ENCODE data around the gene KRT76.
A peak's percentile ranks its signal among the peaks of the same experiment; 100 is the strongest.

The KRT76 gene

GRCh38 chr12:52741375-52742195 is 35.6 kb downstream of the KRT76 start:
- Histone ChIP-seq H3K4me1 (ENCODE audit: insufficient read depth, low read length) (no peaks in the 10 kb centered on the region), H3K27ac (ENCODE audit: low read length) (no peak overlapping the region), H3K4me2 (ENCODE audit: insufficient read depth, low read length) (no peak overlapping the region), H3K9ac (ENCODE audit: low read depth, low read length) (no peak overlapping the region), H3K9me3 (ENCODE audit: insufficient read depth, low read length, severe bottlenecking) (no peaks in the 10 kb centered on the region), H3K4me3 (ENCODE audit: low read depth in 1 of 2, low read length in 2 of 2) (no peak overlapping the region), H3K79me2 (ENCODE audit: insufficient read depth, low read length) (no peaks in the 10 kb centered on the region), H4K20me1 (ENCODE audit: insufficient read depth, low read length) (peaks cover 9% of the 10 kb centered on the region; the same call in 1 of the 2 replicates), H2AFZ (ENCODE audit: low read depth, low read length) (no peak overlapping the region), H3K27me3 (ENCODE audit: insufficient read depth, low read length, poor library complexity) (peaks cover 2% of the 10 kb centered on the region), H3K36me3 (ENCODE audit: insufficient read depth, low read length) (no peaks in the 10 kb centered on the region)
- DNase-seq (peak; percentile 73), ATAC-seq (ENCODE audit: insufficient read depth, low read depth) (peak; percentile 81)
- TF ChIP-seq, protein P1, sequence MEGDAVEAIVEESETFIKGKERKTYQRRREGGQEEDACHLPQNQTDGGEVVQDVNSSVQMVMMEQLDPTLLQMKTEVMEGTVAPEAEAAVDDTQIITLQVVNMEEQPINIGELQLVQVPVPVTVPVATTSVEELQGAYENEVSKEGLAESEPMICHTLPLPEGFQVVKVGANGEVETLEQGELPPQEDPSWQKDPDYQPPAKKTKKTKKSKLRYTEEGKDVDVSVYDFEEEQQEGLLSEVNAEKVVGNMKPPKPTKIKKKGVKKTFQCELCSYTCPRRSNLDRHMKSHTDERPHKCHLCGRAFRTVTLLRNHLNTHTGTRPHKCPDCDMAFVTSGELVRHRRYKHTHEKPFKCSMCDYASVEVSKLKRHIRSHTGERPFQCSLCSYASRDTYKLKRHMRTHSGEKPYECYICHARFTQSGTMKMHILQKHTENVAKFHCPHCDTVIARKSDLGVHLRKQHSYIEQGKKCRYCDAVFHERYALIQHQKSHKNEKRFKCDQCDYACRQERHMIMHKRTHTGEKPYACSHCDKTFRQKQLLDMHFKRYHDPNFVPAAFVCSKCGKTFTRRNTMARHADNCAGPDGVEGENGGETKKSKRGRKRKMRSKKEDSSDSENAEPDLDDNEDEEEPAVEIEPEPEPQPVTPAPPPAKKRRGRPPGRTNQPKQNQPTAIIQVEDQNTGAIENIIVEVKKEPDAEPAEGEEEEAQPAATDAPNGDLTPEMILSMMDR (IDR thresholded peaks at IDR 0.05; ENCODE audit: borderline replicate concordance, extremely low read depth, low read length, poor library complexity, severe bottlenecking), result no peak
- TF ChIP-seq EZH2 (IDR thresholded peaks at IDR 0.05; ENCODE audit: borderline replicate concordance, low read depth, low read length, severe bottlenecking), result no peak

GRCh38 chr12:52740584-52740983 is 36.6 kb downstream of the KRT76 start:
- no peaks in the 10 kb centered on the region for H3K9me3 ChIP-seq (ENCODE audit: insufficient read depth, low read length, severe bottlenecking)
- no peak overlapping the region for H3K9ac ChIP-seq (ENCODE audit: low read depth, low read length)
- TF ChIP-seq, protein P1 (IDR thresholded peaks at IDR 0.05; ENCODE audit: borderline replicate concordance, extremely low read depth, low read length, poor library complexity, severe bottlenecking), result no peak
- TF ChIP-seq EZH2 (IDR thresholded peaks at IDR 0.05; ENCODE audit: borderline replicate concordance, low read depth, low read length, severe bottlenecking), result no peak
- H3K4me1 ChIP-seq (ENCODE audit: insufficient read depth, low read length), result no peaks in the 10 kb centered on the region
- peaks cover 2% of the 10 kb centered on the region for H3K27me3 ChIP-seq (ENCODE audit: insufficient read depth, low read length, poor library complexity)
- H3K27ac ChIP-seq (ENCODE audit: low read length), result no peak overlapping the region
- ATAC-seq (ENCODE audit: insufficient read depth, low read depth), result no peak
- no peaks in the 10 kb centered on the region for H3K36me3 ChIP-seq (ENCODE audit: insufficient read depth, low read length)
- no peak overlapping the region for H2AFZ ChIP-seq (ENCODE audit: low read depth, low read length)
- no peak for DNase-seq
- no peak overlapping the region for H3K4me3 ChIP-seq (ENCODE audit: low read depth in 1 of 2, low read length in 2 of 2)
- H3K79me2 ChIP-seq (ENCODE audit: insufficient read depth, low read length), result no peaks in the 10 kb centered on the region
- H4K20me1 ChIP-seq (ENCODE audit: insufficient read depth, low read length), result peaks cover 10% of the 10 kb centered on the region; the same call in 1 of the 2 replicates
- H3K4me2 ChIP-seq (ENCODE audit: insufficient read depth, low read length), result no peak overlapping the region

DNA sequence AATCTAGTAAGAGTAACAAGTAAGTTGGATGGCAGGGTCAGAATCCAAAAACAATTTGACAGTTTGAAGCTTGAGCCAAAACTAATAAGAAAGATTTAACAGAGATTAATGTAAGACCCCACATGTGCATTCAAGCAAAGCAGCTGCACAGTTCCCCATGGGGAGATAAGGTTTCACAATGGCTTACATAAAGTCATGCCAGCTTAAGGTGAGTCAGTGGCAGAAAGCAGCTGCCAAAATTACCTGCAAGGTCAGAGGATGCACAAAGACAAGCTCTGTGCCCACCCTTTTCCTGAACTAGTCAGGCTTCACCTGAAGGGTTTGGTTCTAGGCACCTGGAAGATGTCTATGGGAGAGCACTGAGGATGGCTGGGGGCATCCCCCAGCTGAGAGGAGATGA is 37.2 kb downstream of the KRT76 start:
- DNase-seq (no peak), ATAC-seq (ENCODE audit: insufficient read depth, low read depth) (no peak)
- Histone ChIP-seq H3K27me3 (ENCODE audit: insufficient read depth, low read length, poor library complexity) (peaks cover 2% of the 10 kb centered on the region), H3K9ac (ENCODE audit: low read depth, low read length) (no peak overlapping the region), H3K4me3 (ENCODE audit: low read depth in 1 of 2, low read length in 2 of 2) (no peak overlapping the region), H3K4me1 (ENCODE audit: insufficient read depth, low read length) (no peaks in the 10 kb centered on the region), H2AFZ (ENCODE audit: low read depth, low read length) (no peak overlapping the region), H3K4me2 (ENCODE audit: insufficient read depth, low read length) (no peak overlapping the region), H3K27ac (ENCODE audit: low read length) (no peak overlapping the region), H4K20me1 (ENCODE audit: insufficient read depth, low read length) (peaks cover 10% of the 10 kb centered on the region; the same call in 1 of the 2 replicates), H3K36me3 (ENCODE audit: insufficient read depth, low read length) (no peaks in the 10 kb centered on the region), H3K9me3 (ENCODE audit: insufficient read depth, low read length, severe bottlenecking) (no peaks in the 10 kb centered on the region), H3K79me2 (ENCODE audit: insufficient read depth, low read length) (no peaks in the 10 kb centered on the region)
- TF ChIP-seq, protein P1 (IDR thresholded peaks at IDR 0.05; ENCODE audit: borderline replicate concordance, extremely low read depth, low read length, poor library complexity, severe bottlenecking), result no peak
- no peak for TF ChIP-seq EZH2 (IDR thresholded peaks at IDR 0.05; ENCODE audit: borderline replicate concordance, low read depth, low read length, severe bottlenecking)

All from DND-41 (cell line).